Ovary (tissue), 3 donors: ENCODE results near the gene WNT16.

Source experiments
- CTCF ChIP-seq, 3 donors: fragments of 450-650 bp in 2 of 3; fragments of 200-600 bp in 1 of 3; IDR thresholded peaks; one replicate each; pipeline versions ENCODE4 v1.5.1 to v1.8.0; 2016 to 2022; ENCODE audit warnings: antibody characterized with exemption in 3 of 3, mild to moderate bottlenecking in 1 of 3
- EP300 ChIP-seq: sonication (generic); formaldehyde crosslinking; IDR thresholded peaks from one replicate; pipeline ENCODE4 v1.6.1; 2017; ENCODE audit warnings: antibody characterized with exemption
- POLR2A ChIP-seq: fragments of 450-650 bp; IDR thresholded peaks from one replicate; pipeline ENCODE4 v1.6.1; 2017; ENCODE audit warnings: antibody characterized with exemption, mild to moderate bottlenecking, moderate library complexity
- donor health status: DM: no; HTN: no; CAD: no.

GRCh38 chr7:121339082-121339481 is 10.3 kb downstream of the WNT16 start:
- TF ChIP-seq CTCF (IDR thresholded peaks at IDR 0.05) (no peak), POLR2A (no peak), EP300 (no peak)
